ENCODE results near the gene TYRP1.

Gene TYRP1

DNA sequence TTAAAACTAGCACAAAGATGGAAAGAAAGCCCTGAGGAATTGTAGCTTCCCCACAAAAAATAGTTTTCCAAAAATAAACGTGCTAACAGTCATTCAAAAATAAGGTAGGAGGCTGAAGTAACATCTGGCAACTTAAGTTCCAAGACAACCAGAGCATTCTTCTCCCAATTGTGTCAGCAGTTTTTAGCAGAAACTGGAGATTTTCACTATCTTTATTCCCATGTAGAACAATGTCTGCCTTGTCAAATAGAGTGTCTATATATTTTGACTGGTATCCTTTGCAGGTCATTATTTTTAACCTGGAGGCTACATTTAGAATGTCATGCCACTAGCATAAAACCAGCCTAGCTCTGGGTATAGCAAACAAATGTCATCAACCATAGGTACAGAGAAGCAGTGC lies 10.8 kb downstream of the TYRP1 start:
- Mint-ChIP-seq H3K9me3 (peaks cover 7% of the 10 kb centered on the region), H3K27me3 (no peaks in the 10 kb centered on the region), H3K4me3 (no peak overlapping the region), H3K27ac (no peak overlapping the region), H3K36me3 (no peaks in the 10 kb centered on the region), H3K4me1 (no peaks in the 10 kb centered on the region)
- no peak for ATAC-seq (ENCODE audit: low read depth)
- no peak for DNase-seq (ENCODE audit: low spot score in 2 of 2)

DNA sequence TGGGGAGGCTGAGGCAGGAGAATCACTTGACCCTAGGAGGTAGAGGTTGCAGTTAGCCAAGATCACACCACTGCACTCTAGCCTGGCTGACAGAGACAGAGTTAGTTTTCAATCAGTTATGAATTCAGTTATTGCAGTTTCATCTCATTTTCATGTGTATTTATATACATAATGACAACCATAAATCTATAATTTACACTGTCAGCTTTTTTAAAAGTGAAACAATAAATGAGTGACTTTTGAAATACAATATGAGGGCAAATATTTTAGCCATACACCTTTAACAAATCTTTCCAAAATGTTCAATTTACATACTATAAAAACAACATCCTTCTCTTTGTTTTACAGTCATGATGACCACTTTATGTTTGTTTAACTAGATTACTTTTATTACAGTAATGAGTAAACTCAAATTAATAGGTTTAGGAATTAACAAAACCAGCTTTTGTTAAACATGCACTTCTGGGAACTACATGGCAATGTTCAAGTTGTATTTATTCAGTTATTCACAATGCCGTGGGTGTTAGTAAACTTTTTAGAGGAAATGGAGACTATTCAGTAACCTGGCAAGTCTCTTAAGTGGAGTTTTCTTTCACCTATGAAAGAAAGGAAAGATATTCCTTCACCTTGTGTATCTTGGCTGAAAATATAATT lies 12.7 kb downstream of the TYRP1 start:
- Mint-ChIP-seq H3K4me3 (no peak overlapping the region), H3K27ac (no peak overlapping the region), H3K9me3 (peaks cover 4% of the 10 kb centered on the region), H3K27me3 (no peaks in the 10 kb centered on the region), H3K4me1 (no peaks in the 10 kb centered on the region), H3K36me3 (no peaks in the 10 kb centered on the region)
- DNase-seq (ENCODE audit: low spot score in 2 of 2) (no peak), ATAC-seq (ENCODE audit: low read depth) (no peak)

DNA sequence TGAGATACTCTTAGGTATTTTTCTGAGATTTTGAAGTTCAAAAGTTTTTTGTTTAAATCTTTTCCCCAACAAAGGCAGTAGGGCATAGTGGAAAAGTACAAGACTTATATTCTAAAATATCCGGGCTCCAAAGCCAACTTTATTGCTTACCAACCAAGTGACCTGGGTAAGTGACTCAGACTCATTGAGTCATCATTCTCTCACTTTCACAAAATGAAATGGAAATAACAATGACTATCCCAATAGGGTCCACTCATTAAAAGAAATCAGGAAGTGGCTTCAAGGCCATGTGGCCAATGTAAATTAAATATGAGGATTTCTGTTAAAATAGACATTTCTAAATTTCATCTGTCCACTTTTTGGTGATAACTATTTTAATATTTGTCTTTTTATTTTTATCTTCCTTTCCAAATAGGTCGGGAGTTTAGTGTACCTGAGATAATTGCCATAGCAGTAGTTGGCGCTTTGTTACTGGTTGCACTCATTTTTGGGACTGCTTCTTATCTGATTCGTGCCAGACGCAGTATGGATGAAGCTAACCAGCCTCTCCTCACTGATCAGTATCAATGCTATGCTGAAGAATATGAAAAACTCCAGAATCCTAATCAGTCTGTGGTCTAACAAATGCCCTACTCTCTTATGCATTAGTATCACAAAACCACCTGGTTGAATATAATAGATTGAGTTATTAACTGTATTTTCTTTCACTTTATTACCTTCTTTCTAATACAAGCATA lies 15.5 kb downstream of the TYRP1 start:
- no peaks in the 10 kb centered on the region for H3K27me3 Mint-ChIP-seq
- H3K4me3 Mint-ChIP-seq = no peak overlapping the region
- DNase-seq (ENCODE audit: low spot score in 2 of 2) (no peak), ATAC-seq (ENCODE audit: low read depth) (no peak)
- H3K4me1 Mint-ChIP-seq = no peaks in the 10 kb centered on the region
- peaks cover 4% of the 10 kb centered on the region for H3K9me3 Mint-ChIP-seq
- no peaks in the 10 kb centered on the region for H3K36me3 Mint-ChIP-seq
- no peak overlapping the region for H3K27ac Mint-ChIP-seq

DNA sequence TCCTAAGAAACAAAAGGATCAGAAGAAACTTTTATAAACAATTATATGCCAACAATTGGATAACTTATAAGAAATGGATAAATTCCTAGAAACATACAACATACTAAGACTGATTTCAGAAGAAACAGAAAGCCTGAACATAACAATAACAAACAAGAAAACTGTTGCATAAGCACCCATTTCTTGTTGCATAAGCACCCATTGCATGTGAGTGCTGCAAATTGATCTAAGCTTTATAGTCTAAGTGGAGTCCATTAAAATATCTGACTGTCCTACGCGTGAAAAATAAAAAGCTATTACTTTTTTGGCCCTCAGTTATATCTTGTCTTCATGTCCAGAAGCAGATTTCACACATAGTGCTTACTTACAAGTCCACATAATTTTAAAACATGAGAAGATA lies 19.3 kb downstream of the TYRP1 start:
- H3K36me3 Mint-ChIP-seq = no peaks in the 10 kb centered on the region
- DNase-seq (ENCODE audit: low spot score in 2 of 2) = no peak

DNA sequence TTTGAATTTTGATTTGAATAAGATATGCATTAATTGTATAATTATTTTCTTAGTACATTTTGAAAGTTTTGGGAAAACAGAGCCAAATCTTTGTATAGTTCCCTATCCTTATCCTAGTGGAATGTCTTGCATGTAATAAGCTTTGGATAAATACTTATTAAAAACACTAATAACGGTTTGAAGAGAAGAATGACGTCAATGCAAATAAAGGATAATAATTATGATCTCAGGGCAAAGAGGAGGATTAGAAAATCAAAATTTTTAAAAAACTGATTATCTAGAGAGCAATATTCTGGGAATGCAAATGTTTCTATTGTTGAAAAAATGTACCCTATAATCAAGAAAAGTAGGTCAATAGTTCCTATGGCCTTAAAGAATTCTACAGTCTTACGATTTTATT lies 22.1 kb downstream of the TYRP1 start:
- ATAC-seq (ENCODE audit: low read depth) (no peak), DNase-seq (ENCODE audit: low spot score in 2 of 2) (no peak)
- Mint-ChIP-seq H3K9me3 (peaks cover 3% of the 10 kb centered on the region), H3K27me3 (no peaks in the 10 kb centered on the region), H3K4me3 (no peak overlapping the region), H3K27ac (no peak overlapping the region), H3K4me1 (no peaks in the 10 kb centered on the region), H3K36me3 (no peaks in the 10 kb centered on the region)

More for the DNA sequence above, 19.3 kb downstream of the TYRP1 start:
- no peaks in the 10 kb centered on the region for H3K4me1 Mint-ChIP-seq
- H3K9me3 Mint-ChIP-seq = peaks cover 1% of the 10 kb centered on the region
- no peak for ATAC-seq (ENCODE audit: low read depth)
- no peak overlapping the region for H3K4me3 Mint-ChIP-seq
- H3K27ac Mint-ChIP-seq = no peak overlapping the region
- H3K27me3 Mint-ChIP-seq = no peaks in the 10 kb centered on the region

DNA sequence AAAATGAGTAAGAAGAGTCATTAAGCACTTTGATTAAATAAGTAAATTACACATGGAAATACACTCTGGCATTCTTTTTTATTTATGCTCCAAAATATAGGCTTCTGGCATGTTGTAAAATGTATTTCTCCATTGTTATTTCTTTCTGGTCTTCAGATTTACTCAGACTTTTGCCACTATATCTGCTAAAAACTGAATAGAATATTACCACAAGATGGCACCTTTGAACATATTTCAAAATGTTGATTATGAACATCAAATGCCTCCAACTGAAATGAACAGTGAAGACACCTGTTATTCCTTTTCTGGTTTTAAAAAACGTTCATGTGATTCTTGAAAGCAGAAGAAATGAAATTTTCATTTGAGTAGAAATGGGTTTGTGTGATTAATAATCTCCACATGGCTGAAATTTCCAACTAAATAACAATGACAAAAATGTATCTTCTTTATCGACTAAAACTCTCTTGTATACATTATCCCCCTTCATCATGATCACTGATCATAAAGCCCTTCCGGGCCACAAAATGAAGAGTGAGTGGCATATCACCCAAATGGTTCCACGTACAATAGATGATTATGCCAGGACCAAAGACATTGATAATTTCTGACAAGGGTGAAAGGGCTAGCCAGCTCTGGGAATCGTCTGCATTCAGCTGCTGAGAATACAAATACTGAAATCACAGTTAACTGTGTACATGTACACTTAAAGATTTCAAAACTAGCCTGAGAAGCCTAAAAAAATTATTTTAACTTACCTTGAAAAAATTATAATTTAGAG lies 23.8 kb downstream of the TYRP1 start:
- DNase-seq (ENCODE audit: low spot score in 2 of 2) (no peak), ATAC-seq (ENCODE audit: low read depth) (no peak)
- no peaks in the 10 kb centered on the region for H3K27me3 Mint-ChIP-seq
- no peaks in the 10 kb centered on the region for H3K4me1 Mint-ChIP-seq
- no peak overlapping the region for H3K4me3 Mint-ChIP-seq
- no peaks in the 10 kb centered on the region for H3K36me3 Mint-ChIP-seq
- no peak overlapping the region for H3K27ac Mint-ChIP-seq
- peaks cover 4% of the 10 kb centered on the region for H3K9me3 Mint-ChIP-seq

DNA sequence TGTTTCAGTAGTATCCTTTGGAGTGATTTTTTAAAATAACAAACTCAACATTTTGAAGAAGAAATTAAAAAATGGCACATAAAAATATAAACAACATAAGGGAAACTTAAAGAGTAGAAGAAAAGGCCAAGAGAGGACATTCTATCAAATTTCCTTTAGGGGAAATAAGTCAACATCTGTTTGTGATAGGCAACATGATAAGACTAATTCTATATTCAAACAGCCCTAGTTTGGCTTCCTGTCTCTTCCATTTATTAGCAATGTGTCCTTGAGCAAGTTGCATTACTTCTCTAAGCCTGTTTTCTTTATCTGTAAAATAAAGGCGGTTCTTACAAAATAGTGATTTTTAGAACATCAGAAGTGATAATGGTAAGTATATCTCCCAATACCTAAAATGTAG lies 24.7 kb downstream of the TYRP1 start:
- ATAC-seq (ENCODE audit: low read depth) (no peak), DNase-seq (ENCODE audit: low spot score in 2 of 2) (no peak)
- peaks cover 4% of the 10 kb centered on the region for H3K9me3 Mint-ChIP-seq
- no peak overlapping the region for H3K4me3 Mint-ChIP-seq
- no peaks in the 10 kb centered on the region for H3K36me3 Mint-ChIP-seq
- H3K27ac Mint-ChIP-seq = no peak overlapping the region
- no peaks in the 10 kb centered on the region for H3K27me3 Mint-ChIP-seq
- H3K4me1 Mint-ChIP-seq = no peaks in the 10 kb centered on the region

DNA sequence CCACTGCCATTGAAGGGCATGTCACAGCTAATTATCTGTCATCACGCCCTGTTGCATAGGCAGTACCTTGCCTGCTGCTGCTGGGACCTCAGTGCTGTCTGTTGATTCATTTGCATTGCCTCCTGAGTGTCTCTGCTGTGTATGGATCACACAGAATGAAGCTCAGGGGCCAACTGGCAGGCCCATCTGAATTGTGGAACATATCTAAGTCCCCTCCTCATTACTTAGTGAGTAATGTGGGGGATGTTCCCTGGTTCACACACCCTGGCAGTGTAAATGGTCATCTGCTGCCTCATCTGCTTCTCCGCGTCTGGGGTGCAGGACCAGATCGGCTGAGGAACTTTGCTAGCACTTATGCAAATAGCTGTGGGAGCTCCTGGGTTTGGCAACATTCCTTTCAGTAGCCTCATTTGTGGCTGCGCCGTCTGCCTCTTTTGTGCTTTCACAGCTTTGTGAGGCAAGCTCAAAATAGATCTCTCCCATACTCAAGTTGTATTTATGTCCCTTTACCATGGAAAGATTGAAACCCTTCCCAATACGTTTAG lies 25.4 kb downstream of the TYRP1 start:
- no peak for DNase-seq (ENCODE audit: low spot score in 2 of 2)

DNA sequence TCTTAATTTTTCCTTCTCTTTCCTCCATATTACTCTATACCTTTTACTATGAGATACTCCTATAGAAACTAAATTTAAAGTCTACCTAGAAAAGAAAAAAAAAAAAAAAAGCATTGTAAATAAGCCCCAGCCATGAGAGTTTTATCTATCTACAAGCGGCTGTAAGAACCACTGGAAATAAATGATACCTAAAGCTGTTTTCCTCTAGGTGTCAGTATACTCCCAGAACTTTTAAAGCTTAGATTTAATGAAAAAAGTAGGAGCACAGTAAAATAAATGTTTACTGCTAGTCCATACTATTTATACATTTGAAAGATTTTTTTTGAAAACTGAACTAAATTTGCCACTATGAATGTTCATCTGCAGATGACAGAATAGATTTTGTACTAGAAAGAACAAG lies 26.2 kb downstream of the TYRP1 start:
- no peaks in the 10 kb centered on the region for H3K36me3 Mint-ChIP-seq
- no peaks in the 10 kb centered on the region for H3K27me3 Mint-ChIP-seq
- no peak for DNase-seq (ENCODE audit: low spot score in 2 of 2)
- no peak overlapping the region for H3K4me3 Mint-ChIP-seq
- H3K9me3 Mint-ChIP-seq = peaks cover 7% of the 10 kb centered on the region
- H3K27ac Mint-ChIP-seq = no peak overlapping the region
- no peak for ATAC-seq (ENCODE audit: low read depth)
- no peaks in the 10 kb centered on the region for H3K4me1 Mint-ChIP-seq

More for the DNA sequence above, 25.4 kb downstream of the TYRP1 start:
- no peak for ATAC-seq (ENCODE audit: low read depth)
- H3K4me3 Mint-ChIP-seq = no peak overlapping the region
- no peak overlapping the region for H3K27ac Mint-ChIP-seq
- no peaks in the 10 kb centered on the region for H3K27me3 Mint-ChIP-seq
- no peaks in the 10 kb centered on the region for H3K36me3 Mint-ChIP-seq
- H3K4me1 Mint-ChIP-seq = no peaks in the 10 kb centered on the region
- H3K9me3 Mint-ChIP-seq = peaks cover 7% of the 10 kb centered on the region

DNA sequence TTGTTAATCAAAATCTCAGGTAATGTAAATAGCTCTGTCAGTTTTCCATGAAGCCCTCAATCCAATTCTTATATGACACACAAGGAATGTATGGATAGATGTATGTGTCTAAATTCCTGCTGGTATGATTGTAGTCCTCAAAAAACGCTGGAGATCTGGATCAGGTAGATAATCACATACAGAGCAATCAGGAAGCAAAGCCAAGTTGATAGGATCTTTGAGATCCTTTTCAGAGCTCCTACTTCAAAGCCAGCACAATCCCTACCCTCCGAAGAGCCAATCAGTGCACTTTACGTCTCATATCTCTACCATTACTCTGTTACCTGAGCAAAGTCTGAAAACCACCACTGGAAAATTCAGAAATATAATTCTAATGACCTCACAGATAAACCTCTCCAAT lies 27.4 kb downstream of the TYRP1 start:
- no peaks in the 10 kb centered on the region for H3K4me1 Mint-ChIP-seq
- peaks cover 7% of the 10 kb centered on the region for H3K9me3 Mint-ChIP-seq
- H3K4me3 Mint-ChIP-seq = no peak overlapping the region
- H3K27ac Mint-ChIP-seq = no peak overlapping the region
- DNase-seq (ENCODE audit: low spot score in 2 of 2) (no peak), ATAC-seq (ENCODE audit: low read depth) (no peak)
- no peaks in the 10 kb centered on the region for H3K27me3 Mint-ChIP-seq
- H3K36me3 Mint-ChIP-seq = no peaks in the 10 kb centered on the region

DNA sequence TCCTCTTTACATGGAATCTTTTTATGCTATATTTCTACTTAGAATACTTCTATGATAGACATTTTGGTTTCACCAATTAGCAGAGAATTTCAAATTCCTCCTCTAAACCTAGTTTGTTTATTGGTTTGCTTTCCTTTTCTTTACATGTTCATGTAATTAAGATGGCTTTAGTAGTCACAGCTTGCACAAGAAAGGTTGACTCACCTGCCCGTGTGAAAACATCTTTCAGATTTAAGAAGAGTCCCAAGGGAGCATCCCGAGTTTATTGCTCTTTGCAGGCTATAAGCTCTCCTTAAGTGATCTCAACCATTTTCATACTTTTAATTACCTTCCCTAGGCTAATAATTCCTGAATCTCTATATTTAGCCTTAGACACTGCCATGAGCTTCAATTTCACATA lies 28.9 kb downstream of the TYRP1 start:
- no peak overlapping the region for H3K4me3 Mint-ChIP-seq
- H3K9me3 Mint-ChIP-seq = peaks cover 7% of the 10 kb centered on the region
- no peak for DNase-seq (ENCODE audit: low spot score in 2 of 2)

DNA sequence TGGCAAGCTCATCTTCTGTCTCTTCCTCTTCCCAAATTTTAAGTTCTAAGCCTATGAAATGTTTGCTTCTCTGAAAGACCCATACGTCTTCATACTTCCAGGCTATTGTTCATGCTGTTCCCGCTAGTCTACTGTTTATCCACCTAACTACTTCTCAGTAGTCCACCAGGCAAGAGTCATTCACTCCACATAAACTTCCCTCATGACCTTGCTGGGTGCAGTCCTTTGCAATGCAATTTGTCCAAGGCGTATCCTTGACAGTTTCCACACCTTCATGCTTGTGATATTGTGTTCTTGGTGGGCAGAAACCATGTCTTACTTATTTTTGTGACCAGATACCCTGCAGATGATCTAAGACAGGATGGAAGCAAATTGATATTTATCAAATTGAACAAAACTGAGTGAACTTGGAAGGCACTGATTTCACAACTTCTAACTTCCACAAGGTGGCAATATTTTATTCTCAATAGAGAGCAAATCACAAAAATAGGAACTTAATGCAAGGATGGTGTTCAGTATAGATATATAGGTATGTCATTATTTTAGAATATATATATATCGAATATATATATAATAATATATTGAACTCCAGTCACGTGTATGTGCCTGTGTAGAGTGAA lies 30.3 kb downstream of the TYRP1 start:
- no peak for DNase-seq (ENCODE audit: low spot score in 2 of 2)
- peaks cover 7% of the 10 kb centered on the region for H3K9me3 Mint-ChIP-seq
- no peak overlapping the region for H3K27ac Mint-ChIP-seq
- H3K27me3 Mint-ChIP-seq = no peaks in the 10 kb centered on the region
- ATAC-seq (ENCODE audit: low read depth) = no peak
- H3K4me1 Mint-ChIP-seq = no peaks in the 10 kb centered on the region
- H3K4me3 Mint-ChIP-seq = no peak overlapping the region
- no peaks in the 10 kb centered on the region for H3K36me3 Mint-ChIP-seq

More for the DNA sequence above, 28.9 kb downstream of the TYRP1 start:
- Mint-ChIP-seq H3K36me3 (no peaks in the 10 kb centered on the region), H3K27me3 (no peaks in the 10 kb centered on the region), H3K27ac (no peak overlapping the region), H3K4me1 (no peaks in the 10 kb centered on the region)
- no peak for ATAC-seq (ENCODE audit: low read depth)

DNA sequence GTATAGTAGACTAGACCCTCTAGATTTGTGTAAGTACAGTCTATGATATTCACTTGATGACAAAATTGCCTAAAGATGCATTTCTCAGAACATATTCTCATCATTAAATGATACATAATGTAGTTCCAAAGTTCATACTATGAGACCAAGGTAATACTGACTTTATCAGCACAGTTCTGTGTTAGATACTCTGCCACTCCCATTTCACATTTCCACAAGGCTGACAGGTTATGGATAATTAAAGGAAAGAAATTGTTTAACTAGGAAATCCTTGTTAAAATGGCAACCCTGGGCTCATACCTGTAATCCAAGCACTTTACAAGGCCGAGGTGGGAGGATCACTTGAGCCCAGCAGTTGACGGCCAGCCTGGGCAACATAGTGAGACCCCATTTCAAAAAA lies 33.6 kb downstream of the TYRP1 start:
- H3K27ac Mint-ChIP-seq = no peak overlapping the region

DNA sequence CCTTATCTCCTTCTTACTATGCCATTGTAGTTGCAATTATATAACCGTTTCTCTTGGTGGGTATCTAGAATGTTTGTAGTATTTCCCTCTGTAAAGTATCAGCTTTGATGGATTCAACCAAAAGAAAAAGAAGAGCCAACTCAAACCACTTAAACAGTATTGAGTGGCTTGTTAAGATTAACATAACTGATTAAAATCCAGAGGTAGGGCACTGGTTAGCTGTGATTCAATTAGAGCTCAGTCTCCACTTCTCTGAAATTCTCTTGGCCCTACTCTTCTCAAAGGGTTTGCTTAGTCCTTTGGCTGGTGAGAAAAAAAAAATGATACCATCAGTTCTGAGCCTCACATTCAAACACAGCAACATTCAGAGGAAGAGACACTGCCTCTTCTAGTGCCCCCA lies 37.0 kb downstream of the TYRP1 start:
- no peak for DNase-seq (ENCODE audit: low spot score in 2 of 2)
- H3K36me3 Mint-ChIP-seq = no peaks in the 10 kb centered on the region
- H3K27ac Mint-ChIP-seq = no peak overlapping the region
- no peak for ATAC-seq (ENCODE audit: low read depth)
- H3K4me3 Mint-ChIP-seq = no peak overlapping the region
- H3K27me3 Mint-ChIP-seq = no peaks in the 10 kb centered on the region
- H3K9me3 Mint-ChIP-seq = peaks cover 2% of the 10 kb centered on the region
- H3K4me1 Mint-ChIP-seq = no peaks in the 10 kb centered on the region

More for the DNA sequence above, 33.6 kb downstream of the TYRP1 start:
- H3K36me3 Mint-ChIP-seq = no peaks in the 10 kb centered on the region
- H3K4me1 Mint-ChIP-seq = no peaks in the 10 kb centered on the region
- no peak for ATAC-seq (ENCODE audit: low read depth)
- no peak for DNase-seq (ENCODE audit: low spot score in 2 of 2)
- H3K27me3 Mint-ChIP-seq = no peaks in the 10 kb centered on the region
- H3K9me3 Mint-ChIP-seq = peaks cover 3% of the 10 kb centered on the region
- no peak overlapping the region for H3K4me3 Mint-ChIP-seq

All from memory B cell (primary cell).